Measurements from ENCODE around the gene BCAS3.

DNA sequence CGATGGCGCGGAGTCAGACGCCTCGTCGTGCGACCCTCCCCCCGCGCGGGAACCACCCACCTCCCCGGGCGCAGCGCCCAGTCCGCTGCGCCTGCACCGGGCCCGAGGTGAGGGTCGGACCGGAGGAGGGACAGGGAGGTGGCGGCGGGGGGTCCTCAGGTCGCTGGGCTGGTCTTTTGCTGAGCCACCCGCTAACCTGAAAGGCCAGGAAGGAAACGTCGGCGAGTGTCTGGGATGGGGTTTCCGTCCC is 726.9 kb downstream of the BCAS3 start:
- TF ChIP-seq, protein P1, sequence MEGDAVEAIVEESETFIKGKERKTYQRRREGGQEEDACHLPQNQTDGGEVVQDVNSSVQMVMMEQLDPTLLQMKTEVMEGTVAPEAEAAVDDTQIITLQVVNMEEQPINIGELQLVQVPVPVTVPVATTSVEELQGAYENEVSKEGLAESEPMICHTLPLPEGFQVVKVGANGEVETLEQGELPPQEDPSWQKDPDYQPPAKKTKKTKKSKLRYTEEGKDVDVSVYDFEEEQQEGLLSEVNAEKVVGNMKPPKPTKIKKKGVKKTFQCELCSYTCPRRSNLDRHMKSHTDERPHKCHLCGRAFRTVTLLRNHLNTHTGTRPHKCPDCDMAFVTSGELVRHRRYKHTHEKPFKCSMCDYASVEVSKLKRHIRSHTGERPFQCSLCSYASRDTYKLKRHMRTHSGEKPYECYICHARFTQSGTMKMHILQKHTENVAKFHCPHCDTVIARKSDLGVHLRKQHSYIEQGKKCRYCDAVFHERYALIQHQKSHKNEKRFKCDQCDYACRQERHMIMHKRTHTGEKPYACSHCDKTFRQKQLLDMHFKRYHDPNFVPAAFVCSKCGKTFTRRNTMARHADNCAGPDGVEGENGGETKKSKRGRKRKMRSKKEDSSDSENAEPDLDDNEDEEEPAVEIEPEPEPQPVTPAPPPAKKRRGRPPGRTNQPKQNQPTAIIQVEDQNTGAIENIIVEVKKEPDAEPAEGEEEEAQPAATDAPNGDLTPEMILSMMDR (IDR thresholded peaks at IDR 0.05): no peak
- no peak for TF ChIP-seq POLR2A (IDR thresholded peaks at IDR 0.05)
